ENCODE data around the gene FASLG.

The FASLG gene

GRCh38 chr1:172630056-172630818, 28.7 kb upstream of the FASLG start:
- no peak for TF ChIP-seq CTCF (IDR thresholded peaks at IDR 0.05; ENCODE audit: low read depth, low read length, missing control alignments)
- DNase-seq (ENCODE audit: extremely low read depth, low read depth), result no peak
- no peak overlapping the region for H3K4me3 ChIP-seq (replicated peaks; ENCODE audit: low read depth, low read length)

GRCh38 chr1:172630868-172631267, 28.0 kb upstream of the FASLG start:
- DNase-seq (ENCODE audit: extremely low read depth, low read depth), result no peak
- TF ChIP-seq CTCF (IDR thresholded peaks at IDR 0.05; ENCODE audit: low read depth, low read length, missing control alignments), result no peak

GRCh38 chr1:172637522-172637921, 21.4 kb upstream of the FASLG start:
- no peak for TF ChIP-seq CTCF (IDR thresholded peaks at IDR 0.05; ENCODE audit: low read depth, low read length, missing control alignments)
- no peak overlapping the region for H3K4me3 ChIP-seq (replicated peaks; ENCODE audit: low read depth, low read length)
- DNase-seq (ENCODE audit: extremely low read depth, low read depth), result no peak

More at GRCh38 chr1:172630868-172631267, 28.0 kb upstream of the FASLG start:
- H3K4me3 ChIP-seq (replicated peaks; ENCODE audit: low read depth, low read length), result no peak overlapping the region

GRCh38 chr1:172638249-172638648, 20.7 kb upstream of the FASLG start:
- no peak overlapping the region for H3K4me3 ChIP-seq (replicated peaks; ENCODE audit: low read depth, low read length)
- DNase-seq (ENCODE audit: extremely low read depth, low read depth), result no peak
- no peak for TF ChIP-seq CTCF (IDR thresholded peaks at IDR 0.05; ENCODE audit: low read depth, low read length, missing control alignments)

- DNase-seq (ENCODE audit: extremely low read depth, low read depth), result no peak
- no peak overlapping the region for H3K4me3 ChIP-seq (replicated peaks; ENCODE audit: low read depth, low read length)
- no peak for TF ChIP-seq CTCF (IDR thresholded peaks at IDR 0.05; ENCODE audit: low read depth, low read length, missing control alignments)
Measured at GRCh38 chr1:172638885-172639831, 19.7 kb upstream of the FASLG start.

GRCh38 chr1:172640111-172640510, 18.8 kb upstream of the FASLG start:
- no peak for TF ChIP-seq CTCF (IDR thresholded peaks at IDR 0.05; ENCODE audit: low read depth, low read length, missing control alignments)
- DNase-seq (ENCODE audit: extremely low read depth, low read depth), result no peak
- H3K4me3 ChIP-seq (replicated peaks; ENCODE audit: low read depth, low read length), result no peak overlapping the region

Data from HFF-Myc (cell line).